Chondrocyte (in vitro differentiated cells): ENCODE data around the gene C19orf25. TPM values are rescaled to one million over a fixed set of nuclear protein-coding genes. Genes with fewer than 3 reads are reported as not detected.

ENCODE experiments used
- DNase-seq: peaks from one replicate; pipeline ENCODE4 v3.0.0; 2021; ENCODE audit warnings: mixed read lengths, low spot score
- H3K27ac Mint-ChIP-seq: one replicate; pipeline ENCODE4 v1.8.0; 2021; ENCODE audit warnings: mild to moderate bottlenecking, moderate library complexity, mixed read lengths; ENCODE audit not compliant: unreplicated experiment
- H3K27me3 Mint-ChIP-seq: 2 replicates; pipeline ENCODE4 v1.8.0; 2021; ENCODE audit warnings: low read depth, mixed read lengths
- H3K36me3 Mint-ChIP-seq: 2 replicates; pipeline ENCODE4 v1.8.0; 2021; ENCODE audit warnings: low read depth, mixed read lengths
- H3K4me1 Mint-ChIP-seq: 2 replicates; pipeline ENCODE4 v1.8.0; 2021; ENCODE audit warnings: low read depth, mild to moderate bottlenecking, mixed read lengths
- H3K4me3 Mint-ChIP-seq: one replicate; pipeline ENCODE4 v1.8.0; 2021; ENCODE audit warnings: mild to moderate bottlenecking, moderate library complexity, mixed read lengths; ENCODE audit not compliant: unreplicated experiment
- H3K9me3 Mint-ChIP-seq: 2 replicates; pipeline ENCODE4 v1.8.0; 2021; ENCODE audit warnings: low read depth, mixed read lengths
- total RNA-seq: library from RNA; stranded (reverse); gene quantifications from 3 replicates; pipeline ENCODE4 v1.2.1, GENCODE V29; 2021
- TF ChIP-seq, protein P1 (sequence below): fragments of 200-600 bp; sonication (generic); IDR thresholded peaks from 2 replicates; pipeline ENCODE4 v1.5.0; 2021; ENCODE audit warnings: antibody characterized with exemption, mild to moderate bottlenecking, moderate library complexity

The C19orf25 gene
- total RNA-seq, 1 donor from 2014 or later = 23.3 TPM

DNA sequence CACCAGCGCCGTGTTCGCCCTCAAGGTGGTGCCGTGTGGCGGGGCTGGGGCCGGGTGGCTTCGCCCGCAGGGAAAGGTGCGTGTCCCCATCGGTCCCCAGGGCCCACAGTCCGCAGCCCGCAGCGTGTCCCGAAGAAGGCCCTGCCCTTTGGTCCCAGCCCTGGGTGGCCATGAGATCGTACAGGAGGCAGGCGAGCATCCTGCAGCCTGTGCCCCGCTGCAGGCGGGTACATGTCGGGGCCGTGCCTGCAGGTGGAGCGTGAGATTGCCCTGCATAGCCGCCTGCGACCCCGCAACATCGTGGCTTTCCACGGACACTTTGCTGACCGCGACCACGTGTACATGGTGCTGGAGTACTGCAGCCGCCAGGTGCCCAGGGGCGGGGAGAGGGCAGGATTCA lies 46.3 kb upstream of the C19orf25 start:
- Mint-ChIP-seq H3K4me3 (no peak overlapping the region), H3K4me1 (peaks cover 5% of the 10 kb centered on the region), H3K36me3 (no peaks in the 10 kb centered on the region), H3K9me3 (no peaks in the 10 kb centered on the region), H3K27ac (no peak overlapping the region), H3K27me3 (peaks cover 28% of the 10 kb centered on the region)
- no peak for DNase-seq
- TF ChIP-seq, protein P1, sequence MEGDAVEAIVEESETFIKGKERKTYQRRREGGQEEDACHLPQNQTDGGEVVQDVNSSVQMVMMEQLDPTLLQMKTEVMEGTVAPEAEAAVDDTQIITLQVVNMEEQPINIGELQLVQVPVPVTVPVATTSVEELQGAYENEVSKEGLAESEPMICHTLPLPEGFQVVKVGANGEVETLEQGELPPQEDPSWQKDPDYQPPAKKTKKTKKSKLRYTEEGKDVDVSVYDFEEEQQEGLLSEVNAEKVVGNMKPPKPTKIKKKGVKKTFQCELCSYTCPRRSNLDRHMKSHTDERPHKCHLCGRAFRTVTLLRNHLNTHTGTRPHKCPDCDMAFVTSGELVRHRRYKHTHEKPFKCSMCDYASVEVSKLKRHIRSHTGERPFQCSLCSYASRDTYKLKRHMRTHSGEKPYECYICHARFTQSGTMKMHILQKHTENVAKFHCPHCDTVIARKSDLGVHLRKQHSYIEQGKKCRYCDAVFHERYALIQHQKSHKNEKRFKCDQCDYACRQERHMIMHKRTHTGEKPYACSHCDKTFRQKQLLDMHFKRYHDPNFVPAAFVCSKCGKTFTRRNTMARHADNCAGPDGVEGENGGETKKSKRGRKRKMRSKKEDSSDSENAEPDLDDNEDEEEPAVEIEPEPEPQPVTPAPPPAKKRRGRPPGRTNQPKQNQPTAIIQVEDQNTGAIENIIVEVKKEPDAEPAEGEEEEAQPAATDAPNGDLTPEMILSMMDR = no peak

DNA sequence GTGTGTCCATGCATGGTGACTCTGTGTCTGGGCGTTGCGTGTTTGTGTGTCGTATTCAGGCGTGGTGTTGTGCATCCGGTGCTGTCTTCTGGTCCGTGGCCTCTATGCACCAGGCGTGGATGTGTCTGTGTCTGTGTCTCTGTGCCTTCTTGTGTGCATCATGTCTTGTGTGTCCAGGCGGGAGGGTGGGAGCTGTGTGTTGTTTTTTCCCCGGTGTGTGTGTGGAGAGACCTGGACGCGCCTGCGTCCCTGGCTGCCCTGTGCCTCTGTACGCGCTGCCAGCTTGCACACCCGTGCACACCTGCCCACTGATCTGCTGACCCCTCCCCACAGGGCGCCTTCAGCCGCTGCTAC lies 45.9 kb upstream of the C19orf25 start:
- H3K36me3 Mint-ChIP-seq = no peaks in the 10 kb centered on the region
- TF ChIP-seq, protein P1 = no peak
- peaks cover 5% of the 10 kb centered on the region for H3K4me1 Mint-ChIP-seq
- H3K9me3 Mint-ChIP-seq = no peaks in the 10 kb centered on the region
- no peak overlapping the region for H3K27ac Mint-ChIP-seq
- no peak overlapping the region for H3K4me3 Mint-ChIP-seq
- peaks cover 25% of the 10 kb centered on the region for H3K27me3 Mint-ChIP-seq
- no peak for DNase-seq

DNA sequence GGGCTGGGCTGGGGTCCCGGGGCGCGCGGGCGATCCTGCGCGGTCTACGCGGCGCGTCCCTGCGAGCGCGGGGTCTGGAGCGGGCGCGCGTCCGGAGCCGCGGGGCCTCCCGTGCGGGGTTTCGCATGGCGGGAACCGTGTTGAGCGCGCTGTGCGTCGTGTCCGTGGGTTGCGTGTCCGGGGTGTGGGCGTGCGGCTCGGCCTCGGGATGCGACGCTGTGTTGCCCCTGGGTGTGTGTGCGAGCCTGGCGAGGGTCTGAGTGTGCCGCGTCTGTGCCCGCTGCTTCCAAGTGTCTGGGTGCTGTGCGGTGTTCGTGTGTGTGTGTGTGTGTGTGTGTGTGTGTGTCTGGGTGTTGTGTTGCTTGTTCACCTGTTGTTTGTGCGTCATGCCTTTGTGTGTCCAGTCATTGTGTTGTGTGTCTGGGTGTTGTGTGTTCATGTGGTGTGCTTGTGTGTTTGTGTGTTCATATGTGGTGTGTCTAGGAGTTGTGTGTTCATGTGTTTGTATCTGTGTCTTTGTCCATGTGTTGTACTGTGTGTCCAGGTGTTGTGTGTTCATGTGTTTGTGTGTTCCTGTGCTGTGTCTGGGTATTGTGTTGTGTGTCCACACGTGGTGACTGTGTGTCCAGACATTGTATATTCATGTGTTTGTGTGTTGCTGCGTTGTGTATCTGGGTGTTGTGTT lies 45.4 kb upstream of the C19orf25 start:
- no peak for DNase-seq
- peaks cover 24% of the 10 kb centered on the region for H3K27me3 Mint-ChIP-seq
- no peaks in the 10 kb centered on the region for H3K9me3 Mint-ChIP-seq
- TF ChIP-seq, protein P1 = no peak
- peaks cover 5% of the 10 kb centered on the region for H3K4me1 Mint-ChIP-seq
- no peak overlapping the region for H3K27ac Mint-ChIP-seq
- peak overlapping the region; percentile 37 for H3K4me3 Mint-ChIP-seq
- H3K36me3 Mint-ChIP-seq = no peaks in the 10 kb centered on the region

DNA sequence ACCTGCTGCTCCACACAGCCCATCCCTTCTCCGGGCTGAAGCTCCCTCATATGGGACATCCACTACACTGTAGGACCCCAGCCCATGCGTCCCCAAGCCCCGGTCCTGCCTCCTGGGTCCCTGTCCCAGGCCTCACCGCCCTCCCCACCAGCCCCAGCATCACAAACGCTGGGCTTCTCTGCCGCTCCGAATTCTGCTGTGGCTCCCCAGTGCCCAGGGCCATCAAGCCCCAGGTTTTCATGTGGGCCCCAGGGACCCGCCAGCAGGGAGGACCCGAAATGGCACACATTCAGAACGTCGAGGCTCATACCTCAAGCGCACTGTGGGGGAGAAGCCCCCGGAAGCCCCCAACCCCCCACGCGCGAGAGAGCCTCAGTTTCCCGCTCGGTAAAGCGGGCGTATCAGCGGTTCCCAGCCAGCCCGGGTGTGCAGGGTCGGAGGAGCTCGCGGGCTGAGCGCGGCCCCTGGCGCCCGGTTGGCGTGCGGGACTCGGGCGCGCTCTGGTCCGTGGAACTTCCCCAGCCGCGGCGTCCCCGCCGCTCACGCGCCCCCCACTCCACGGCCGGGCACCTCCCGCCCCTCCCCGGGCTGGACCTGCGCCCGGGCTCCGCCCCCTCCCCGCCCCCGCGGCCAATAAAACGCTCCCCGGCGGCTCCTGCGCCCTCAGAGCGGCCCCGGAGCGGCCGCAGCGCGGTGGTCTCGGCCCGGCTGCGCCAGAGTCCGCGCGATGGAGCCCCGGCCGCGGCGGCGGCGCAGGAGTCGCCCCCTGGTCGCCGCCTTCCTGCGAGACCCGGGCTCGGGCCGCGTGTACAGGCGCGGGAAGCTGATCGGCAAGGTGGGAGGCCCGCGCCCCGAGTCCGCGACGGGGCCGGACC lies 44.6 kb upstream of the C19orf25 start, which contains the start of gene PLK5:
PLK5 (plus strand) TSS at position 666 of the 875 bp plus-strand sequence. CDS start 2,920 bp downstream, outside the sequence.
- no peak within 1 kb of the TSS for H3K27ac Mint-ChIP-seq
- TF ChIP-seq, protein P1 = no peak
- peaks cover 5% of the 10 kb centered on the region for H3K4me1 Mint-ChIP-seq
- H3K27me3 Mint-ChIP-seq = peaks cover 24% of the 10 kb centered on the region
- H3K4me3 Mint-ChIP-seq = peak within 1 kb of the TSS; percentile 37
- DNase-seq = no peak
- H3K9me3 Mint-ChIP-seq = no peaks in the 10 kb centered on the region
- H3K36me3 Mint-ChIP-seq = no peaks in the 10 kb centered on the region

DNA sequence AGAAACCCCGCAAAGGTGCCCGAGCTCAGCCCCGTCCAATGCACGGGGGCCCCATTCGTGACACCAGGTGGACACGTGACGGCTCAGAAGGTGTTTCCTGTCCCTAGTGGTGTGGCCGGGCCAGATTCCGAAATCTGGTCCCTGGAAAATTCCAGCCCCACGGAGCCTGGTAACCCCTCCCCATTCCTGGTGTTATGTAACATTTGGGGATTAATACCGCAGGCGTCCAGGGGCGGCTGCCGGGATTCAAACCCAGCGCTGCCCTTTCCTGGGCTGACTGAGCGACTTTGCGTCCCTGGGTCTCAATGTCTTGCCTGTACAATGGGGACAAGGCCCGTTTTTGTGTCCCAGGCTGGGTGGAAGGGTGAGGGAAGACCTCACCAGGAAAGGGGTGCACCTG lies 43.8 kb upstream of the C19orf25 start:
- TF ChIP-seq, protein P1 = no peak
- H3K27ac Mint-ChIP-seq = no peak overlapping the region
- no peaks in the 10 kb centered on the region for H3K36me3 Mint-ChIP-seq
- H3K4me3 Mint-ChIP-seq = no peak overlapping the region
- DNase-seq = no peak
- H3K4me1 Mint-ChIP-seq = peaks cover 5% of the 10 kb centered on the region
- H3K9me3 Mint-ChIP-seq = no peaks in the 10 kb centered on the region
- peaks cover 28% of the 10 kb centered on the region for H3K27me3 Mint-ChIP-seq
